SKM-1 treated with dmso at 0.1 percent for 144 hours (cell line): ENCODE results near the gene NAT9.

Source experiments
- DNase-seq: peaks from one replicate; lab custom pipeline; 2025; ENCODE audit not compliant: unreplicated experiment; lab: John Stamatoyannopoulos, UW

Gene NAT9, protein sequence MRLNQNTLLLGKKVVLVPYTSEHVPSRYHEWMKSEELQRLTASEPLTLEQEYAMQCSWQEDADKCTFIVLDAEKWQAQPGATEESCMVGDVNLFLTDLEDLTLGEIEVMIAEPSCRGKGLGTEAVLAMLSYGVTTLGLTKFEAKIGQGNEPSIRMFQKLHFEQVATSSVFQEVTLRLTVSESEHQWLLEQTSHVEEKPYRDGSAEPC

DNA sequence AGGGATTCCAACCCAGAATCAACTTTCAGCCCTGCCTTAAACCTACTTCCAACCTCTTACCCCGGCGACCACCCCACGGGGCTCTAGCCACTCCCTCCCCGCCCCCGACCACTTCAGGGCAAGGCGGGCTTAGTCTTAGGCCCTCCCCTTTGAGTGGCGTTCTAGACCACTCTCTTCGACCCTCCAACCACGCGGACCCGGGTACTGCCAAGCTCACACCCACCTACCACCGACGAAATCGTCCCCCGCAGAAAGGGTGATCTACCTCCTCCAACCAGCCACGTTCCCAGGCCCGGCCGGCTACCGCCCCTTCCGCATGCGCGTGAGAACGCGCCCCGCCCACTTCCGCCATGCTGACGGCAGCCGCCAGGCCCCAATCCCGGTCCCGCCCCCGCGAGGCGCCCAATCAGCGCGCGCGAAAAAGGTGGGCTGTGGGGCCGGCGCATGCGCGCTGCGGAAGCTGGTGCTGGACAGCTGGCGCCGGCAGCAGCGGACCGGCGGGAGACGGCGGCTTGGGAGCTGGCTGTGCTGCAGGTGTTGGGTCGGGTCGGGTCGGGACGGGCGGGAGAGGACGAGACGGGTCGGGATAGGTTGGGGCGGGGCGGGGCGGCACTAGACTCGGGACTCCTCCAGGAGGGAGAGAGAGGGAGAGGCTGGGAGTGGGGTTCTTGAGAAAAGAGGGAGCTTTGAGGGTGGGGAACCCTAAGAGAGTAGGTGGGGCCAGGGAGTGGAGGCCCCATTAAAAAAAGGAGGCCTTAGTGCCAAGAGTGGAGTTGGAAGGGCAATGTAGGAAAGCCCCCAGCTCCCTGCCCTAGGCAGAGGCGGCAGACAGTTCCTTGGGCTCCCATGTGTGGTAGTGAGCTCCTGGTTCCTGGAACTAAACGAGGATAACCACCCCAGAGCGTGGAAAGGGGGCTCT, at the start of gene NAT9:
Gene NAT9, minus strand, starts transcription at position 302 of the 919 bp plus-strand sequence. CDS start 647 bp downstream, outside the sequence.
- peak; percentile 93 for DNase-seq

DNA sequence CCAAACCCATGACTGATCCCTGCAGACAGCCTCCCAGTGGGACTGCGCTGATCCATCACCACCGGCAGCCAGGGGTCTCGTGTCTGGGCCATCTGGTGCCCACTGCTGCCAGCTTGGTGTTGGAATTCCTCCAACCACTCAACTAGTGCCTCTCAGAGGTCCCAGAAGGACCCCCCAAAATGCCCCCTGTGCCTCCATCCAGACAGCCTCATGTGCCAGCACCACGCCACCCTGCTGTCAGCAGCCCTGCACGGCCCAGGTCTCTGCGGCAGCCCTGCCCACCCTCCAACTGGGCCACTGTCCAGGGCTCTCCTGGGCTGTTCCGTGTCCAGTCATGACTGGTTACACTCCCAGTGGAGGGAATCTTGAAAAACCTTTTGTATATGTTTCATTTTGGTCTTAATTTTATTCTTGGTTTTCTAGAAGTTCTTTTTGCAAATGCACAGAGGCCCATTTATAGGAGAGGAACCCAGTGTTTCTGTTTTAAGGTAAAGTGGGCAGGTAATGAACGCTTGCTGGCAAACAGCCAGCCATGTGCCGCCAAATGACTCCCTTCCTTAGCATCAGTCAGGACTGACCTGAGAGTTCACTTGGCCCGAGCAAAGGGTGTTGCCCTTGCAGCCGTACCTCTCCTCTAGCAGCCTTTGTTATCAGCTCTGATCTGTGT, 48.9 kb upstream of the NAT9 start:
- no peak for DNase-seq

DNA sequence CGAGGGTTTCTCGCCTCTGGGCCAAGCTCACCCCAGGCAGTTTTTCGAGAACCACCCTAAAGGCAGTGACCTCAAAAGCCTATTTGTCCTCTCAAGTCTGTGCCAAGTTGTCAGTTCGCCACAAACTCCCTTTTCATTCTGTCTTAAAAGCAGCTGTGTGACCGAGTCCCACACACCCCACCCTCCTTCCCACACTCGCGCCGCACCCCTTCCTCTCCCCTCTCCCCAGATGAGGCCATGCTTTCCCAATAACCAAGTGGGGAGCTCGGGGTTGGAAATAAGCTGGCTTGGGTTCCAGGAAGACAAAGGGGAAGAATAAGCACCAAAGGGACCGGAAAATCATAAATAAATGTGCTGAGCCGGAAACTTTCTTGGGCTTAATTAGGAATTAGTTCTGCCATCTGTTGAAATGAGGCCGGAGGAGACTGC, 46.8 kb upstream of the NAT9 start:
- no peak for DNase-seq

DNA sequence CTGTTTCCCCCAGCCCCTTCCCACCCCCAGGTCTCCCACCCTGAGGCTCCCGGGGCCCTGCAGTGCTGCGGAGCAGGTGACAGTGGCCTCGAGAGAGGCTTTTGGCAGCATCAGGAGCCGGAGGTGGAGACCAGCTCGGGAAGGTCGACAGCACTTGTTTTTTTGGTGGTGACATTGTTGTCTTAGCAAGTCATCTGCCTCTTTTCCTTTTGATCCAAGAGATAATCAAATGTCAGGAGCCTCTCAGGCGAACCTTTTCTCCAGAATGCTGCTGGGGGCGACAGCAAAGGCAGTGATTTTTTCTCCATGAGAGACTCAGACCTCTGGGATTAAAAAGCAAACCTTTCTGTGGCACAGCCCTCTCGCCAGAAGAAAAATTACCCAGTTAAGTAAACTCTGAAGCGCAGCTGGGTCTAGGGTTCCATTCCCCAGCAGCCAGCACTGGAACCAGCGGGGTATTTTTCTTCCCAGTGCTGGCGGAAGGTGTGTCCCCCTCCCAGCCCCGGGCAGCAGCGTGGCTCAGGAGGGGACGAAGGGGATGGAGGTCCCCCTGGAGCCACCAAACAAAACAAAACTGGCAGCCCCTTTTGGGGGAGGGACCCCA, 46.3 kb upstream of the NAT9 start:
- no peak for DNase-seq

DNA sequence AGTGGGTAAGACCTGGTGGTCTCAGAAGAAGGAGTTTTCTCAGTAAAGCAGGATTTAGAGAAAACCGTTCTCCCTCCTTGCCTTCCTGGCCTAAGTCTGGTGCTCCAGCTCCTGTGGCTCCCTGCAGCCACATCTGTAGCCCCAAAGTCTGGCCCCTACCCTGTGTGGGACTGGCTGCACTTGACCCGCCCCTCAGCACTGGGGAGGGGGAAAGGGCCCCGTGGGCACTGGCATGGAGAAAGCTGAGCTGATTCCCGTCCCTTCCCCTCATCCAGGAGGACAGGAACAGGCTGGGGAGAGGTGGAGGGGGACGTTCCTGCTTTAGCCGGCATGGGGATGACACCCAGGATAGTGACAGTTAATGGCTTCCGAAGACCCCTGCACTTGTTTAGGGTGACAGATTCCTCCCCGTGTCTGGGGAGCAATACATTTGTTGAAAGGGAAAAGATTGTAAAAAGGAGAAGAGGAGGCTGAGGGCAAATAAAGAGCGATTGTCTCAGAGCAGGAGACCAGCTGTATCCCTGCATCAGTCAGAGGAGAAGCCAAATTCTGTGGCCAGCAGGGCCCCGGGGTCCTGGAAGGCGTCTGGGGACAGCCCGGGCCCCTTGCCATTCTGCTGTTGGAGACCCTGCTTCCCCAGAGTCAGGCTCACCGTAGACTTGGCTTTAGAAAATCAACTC, 45.6 kb upstream of the NAT9 start:
- no peak for DNase-seq

DNA sequence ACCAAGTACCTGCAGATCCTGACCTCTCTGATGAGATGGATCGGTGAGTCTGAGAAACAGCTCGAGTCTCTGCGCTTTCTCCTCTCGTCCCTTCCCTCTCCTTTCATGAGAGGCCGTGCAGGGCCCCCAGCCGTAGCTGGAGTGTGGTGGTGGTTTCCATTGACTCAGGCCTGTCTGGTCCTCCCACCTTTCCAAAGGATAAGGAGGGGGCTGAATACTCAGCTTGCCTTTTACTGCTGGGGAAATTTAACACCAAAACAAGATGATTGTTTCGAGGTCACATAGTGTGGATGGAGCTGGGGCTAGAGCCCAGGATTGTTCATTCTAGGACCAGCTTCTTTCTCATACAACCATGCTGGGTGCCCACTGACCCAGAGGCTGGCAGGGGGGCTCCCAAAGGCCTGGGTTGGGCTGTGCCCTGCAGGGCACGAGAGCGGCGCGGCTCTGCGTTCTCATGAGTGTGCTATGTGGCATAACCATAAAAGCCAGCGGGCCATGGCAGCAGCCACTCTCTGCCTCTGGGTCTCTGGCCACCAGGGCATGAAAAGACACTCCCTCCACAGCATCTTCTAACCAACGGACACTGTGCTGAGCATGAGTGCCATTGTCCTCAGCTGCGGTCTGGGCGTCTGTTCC, 43.8 kb upstream of the NAT9 start:
- no peak for DNase-seq

DNA sequence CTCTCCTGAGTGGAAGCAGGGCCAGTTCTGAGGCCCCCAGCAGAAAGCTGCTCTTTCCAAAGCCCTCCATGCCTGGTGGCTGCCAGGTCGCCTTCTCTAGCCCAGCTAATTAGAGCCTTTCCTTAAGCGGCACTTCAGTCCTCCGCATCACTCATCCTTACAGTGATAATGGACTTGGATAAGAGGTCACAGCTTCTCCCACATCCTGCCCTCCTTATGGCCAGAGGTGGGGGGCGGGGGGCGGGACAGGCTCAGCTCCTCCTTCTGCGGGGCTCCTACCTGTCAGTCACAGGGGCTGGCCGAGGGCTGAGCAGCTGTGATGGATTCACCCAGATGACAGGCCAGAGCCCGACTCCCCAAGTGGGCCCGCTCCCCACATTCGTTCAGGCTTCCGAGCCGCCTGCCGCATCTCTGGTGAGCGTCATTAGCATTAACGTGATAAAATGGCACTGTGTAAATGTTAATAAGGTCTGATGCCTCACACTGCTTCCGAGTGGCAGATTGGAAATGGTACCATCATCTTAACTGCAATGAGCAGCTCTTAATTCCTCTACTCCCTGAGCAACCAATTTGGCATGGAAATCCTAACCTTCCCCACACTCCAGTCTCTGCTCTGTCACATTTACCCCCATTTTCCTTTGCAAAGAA, 42.3 kb upstream of the NAT9 start:
- DNase-seq, result no peak

DNA sequence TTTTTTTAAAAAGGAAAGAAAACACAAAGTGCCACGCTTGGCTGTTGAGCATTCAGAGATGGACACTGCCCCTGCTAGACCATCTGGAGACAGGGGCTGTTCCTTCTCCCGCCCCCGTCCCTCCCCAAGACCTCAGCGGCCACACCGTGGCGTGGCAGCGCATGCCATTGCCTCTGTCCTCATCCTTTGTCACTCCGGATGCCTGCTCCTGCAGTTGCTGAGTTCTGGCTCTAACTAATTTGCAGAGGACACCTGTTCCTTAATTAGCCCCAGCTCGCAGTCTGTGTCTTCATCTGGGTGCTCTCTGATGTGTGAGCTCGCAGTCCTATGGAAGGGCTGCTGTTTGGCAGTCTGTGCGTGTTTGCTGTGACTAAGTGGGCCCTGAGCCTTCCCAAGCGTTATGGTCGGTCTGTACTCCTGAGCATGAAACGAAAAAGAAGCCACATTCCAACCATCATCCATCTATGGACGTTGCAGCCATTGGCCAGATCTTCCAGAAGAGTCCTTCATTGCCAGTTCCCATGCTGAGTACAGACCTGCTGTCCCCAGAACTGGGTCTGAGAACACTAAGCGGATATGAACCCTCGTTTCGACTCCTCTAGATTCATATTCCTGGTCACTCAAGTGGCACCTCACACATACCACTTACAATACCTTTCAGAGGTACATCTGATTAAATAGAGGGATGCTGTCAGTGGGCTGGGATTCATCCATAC, 40.9 kb upstream of the NAT9 start:
- DNase-seq, result no peak

DNA sequence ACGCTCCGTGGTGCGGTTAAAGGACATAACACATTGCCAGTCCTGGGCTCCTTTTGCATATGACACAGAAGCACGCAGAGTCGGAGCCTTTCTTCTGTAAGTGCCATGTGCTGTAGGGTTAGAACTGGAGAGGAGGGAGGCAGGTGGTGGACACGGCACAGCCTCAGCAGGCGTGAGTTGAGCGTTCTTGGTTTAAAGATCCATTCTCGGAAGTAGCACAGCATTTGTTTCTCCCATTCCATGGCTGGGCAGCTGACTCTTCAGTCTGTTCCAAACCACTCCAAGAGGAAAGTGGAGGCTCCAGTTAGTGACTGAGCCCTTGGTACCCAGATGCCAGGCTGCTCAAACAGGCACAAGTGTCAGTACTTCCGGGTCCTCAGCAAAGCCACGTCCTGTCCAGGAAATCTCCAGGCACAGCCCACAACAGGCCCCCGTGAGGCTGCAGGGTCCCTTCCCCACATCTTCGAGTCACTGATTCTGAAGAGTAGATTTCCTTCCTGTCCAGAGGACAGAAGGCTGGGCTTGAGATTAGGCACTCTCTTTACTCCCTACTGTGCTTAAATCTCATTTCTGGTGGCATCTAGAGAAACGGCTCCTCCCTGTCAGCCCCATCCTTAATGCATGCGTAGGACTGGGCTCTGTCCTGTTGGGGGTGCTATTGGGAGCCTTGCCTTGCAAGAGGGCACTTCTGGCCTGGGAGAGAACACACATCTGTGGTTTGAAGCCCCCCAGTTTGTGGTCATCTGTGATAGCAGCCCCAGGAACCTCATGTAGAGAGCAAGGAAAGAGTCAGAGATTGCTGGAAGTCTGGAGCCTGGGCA, 39.6 kb upstream of the NAT9 start:
- no peak for DNase-seq

DNA sequence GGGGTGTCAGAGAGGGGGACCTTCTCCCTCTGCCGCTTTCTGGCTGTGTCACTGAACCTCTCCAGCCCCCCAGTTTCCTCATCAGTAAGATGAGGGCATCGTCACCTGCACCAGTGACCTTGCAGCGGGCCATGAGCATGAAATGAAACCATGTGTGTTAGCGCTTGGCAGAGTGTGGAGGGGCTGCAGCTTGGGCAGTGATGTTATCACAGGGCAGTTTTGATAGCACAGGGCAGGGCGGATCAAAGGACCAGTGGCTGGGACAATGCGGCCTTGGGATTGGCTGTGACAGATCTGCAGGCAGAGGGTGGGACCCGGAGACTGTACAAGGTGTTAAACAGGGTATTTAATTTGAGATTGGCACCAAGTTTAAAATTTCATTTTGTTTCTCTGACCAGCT, 38.9 kb upstream of the NAT9 start:
- DNase-seq, result no peak

DNA sequence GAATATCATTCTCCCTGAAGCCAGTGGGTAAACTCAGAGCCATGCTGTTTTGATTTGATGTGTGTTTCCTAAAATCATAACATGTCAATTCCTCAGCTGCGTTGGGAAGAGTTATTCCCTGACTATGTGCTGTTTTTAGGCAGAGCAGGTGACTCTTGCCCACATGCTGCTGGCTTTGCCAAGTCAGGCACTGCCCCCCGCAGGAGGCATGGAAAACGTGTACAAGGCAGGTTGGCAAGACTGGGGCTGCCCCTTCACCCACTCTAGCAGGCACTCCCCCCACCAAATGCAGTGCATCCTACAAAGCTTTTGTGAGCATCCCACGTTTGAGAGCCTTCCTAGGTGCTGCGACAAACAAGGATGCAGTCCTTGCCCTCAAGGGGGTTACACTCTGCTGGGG, 38.3 kb upstream of the NAT9 start:
- no peak for DNase-seq

DNA sequence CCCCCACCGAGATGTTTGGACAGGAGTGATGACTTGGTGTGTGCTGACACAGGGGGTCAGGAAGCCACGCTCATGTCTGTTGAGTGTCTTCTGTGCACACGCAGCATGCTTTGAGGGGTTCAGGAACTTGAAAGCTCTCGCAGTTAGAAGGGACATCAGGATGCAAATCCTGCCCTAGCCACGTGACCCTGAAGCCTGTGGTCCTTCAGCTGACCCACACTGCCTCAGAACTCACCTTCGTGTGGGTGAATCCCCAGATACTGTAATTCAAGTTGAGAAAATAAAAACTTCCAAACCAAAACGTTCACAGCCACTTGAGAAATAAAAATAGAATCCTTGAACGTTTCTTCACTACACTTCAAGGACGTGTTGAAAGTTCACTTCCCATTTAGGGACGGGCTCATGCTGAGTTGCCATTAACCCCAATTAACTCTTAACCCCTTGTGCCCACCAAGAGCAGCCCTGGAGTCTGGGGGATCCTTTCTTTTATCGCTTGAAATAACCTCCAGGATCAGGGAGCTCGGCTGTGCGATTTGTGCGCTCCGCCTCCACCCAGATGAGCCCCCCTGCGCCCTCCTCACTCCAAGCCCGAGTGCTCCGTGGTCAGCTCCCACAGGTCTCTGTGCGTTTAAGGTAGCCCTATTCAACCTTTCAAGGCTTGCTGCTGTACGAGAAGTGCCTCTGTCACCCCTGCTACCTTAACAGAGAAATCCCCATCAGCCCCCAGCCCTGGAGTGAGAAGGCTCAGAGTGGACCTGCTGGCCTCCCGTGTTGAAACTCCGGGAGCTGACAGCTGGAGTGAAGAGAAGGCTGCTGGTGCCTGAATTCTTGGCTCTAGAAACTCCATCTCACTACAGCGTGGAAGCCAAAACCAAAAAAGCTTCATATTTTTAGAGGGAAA, 36.2 kb upstream of the NAT9 start:
- peak; percentile 41 for DNase-seq

DNA sequence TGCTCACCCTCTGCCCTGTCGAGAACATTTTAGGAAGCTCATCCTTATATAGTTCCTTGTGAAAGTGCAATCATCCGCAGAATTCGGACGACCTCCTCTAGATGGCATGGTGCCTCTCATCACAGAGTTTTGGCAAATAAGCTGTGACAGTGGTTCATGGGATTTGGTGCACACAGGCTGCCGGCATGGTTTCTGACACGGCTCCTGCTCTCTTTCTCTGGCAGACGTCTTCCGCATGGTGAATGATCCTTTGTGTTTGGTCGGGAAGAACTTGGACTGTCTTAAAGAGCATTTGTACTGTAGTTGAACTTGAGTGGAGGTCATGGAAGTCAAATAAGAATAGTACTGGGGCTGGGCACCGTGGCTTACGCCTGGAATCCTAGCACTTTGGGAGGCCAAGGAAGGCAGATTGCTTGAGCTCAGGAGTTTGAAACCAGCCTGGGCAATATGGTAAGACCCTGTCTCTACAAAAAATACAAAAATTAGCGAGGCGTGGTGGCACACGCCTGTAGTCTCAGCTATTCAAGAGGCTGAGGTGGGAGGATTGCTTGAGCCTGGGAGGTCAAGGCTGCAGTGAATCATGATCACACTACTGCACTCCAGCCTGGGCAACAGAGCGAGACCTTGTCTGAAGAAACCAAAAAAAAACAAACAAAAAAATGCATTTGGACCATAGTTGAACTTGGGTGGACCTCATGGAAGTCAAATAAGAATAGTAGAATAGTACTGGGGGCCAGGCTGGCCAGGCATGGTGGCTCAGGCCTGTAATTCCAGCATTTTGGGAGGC, 34.7 kb upstream of the NAT9 start:
- no peak for DNase-seq

DNA sequence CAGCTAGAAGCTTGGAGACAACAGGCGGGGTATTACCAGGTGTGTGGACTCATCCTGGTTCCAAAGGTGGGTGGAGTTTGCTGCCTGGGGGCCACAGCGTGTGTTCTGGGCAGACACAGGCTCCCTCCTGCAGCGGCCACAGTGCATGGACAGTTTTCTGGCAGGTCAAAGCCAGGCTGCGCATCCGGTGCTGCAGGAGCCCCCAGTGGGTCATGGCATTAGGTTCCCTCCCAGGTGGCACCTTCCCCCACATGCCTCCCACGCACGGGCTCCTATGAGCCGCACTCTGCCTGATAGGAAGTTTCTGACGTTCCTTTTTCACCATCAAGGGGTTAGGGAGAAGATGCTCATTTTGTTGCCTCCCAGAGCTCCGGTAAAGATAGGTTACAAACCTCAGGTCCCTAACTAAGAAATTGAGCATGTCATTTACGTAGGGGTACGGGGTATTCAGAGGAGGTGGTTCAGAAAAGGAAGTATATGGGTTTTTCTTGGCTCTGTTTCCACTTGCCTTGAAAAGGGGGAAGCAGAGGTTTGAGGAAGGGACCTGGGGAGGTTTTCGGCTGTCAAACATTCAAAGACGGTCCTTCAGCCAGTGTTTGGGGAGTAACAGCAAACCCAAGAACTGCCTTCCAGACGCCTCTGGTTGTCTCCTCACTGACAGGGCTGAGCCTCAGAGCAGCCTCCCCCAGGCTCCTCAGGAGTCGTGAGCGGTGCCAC, 32.7 kb upstream of the NAT9 start:
- peak; percentile 70 for DNase-seq

DNA sequence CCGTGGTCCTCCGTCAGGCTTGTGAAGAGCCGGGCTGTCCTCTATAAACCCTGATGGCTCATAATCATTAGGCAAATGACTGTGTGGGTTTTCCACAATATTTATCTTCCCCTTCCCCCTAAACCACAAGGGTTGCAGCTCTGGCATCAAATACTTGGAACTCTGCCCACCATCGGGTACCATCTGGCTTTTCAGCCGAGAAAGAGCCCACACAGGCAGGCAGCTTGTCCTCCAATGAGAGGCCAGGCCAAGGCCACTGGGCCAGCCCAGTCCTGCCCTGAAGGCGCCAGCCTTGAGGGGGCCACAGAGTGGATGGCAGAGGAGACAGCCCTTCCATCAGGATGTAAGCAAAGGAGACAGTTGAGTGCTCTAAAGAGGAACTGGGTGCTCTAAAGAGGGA, 31.8 kb upstream of the NAT9 start:
- DNase-seq, result no peak

DNA sequence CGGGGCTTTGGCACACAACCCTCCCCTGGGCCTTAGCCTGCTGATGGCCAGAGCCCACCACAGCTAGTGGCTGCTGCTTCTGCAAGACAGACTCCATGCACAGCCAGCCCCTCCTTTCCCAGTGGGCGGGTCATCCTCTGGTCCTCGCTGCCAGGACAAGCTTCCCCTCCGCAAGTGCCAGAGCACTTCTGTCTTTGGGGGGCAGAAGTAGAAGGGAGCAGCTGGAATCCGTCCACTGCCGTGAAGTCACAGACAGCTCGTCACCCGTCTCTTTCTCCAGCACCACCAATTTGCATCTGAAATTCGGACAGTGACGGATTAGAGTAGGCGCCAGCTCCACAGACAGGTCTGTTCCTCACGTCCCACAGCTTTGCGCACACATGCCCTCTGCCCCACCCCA, 31.3 kb upstream of the NAT9 start:
- no peak for DNase-seq
